GM12892 (cell line): ENCODE measurements around the gene SLCO3A1.

Experiments
- POLR2A ChIP-seq: IDR thresholded peaks from 2 replicates; pipeline ENCODE4 v1.6.1; 2011; ENCODE audit warnings: low read depth, low read length, control low read depth
- POLR2AphosphoS5 ChIP-seq: IDR thresholded peaks from 2 replicates; pipeline ENCODE4 v1.6.1; 2011; ENCODE audit warnings: low read depth, low read length, control low read depth

GRCh38 chr15:91872356-91873137 lies 19.0 kb downstream of the SLCO3A1 start:
- TF ChIP-seq POLR2A: no peak
- TF ChIP-seq POLR2AphosphoS5: no peak
